GM13976 (cell line): ENCODE measurements around the gene NEDD4L.
"Not testable (repeated sequence)": the region's sequence is repeated elsewhere in the genome, so short reads cannot be mapped to it uniquely, and the experiment has no call there.

Experiments used
- DNase-seq: peaks from one replicate; pipeline ENCODE4 v3.0.0; 2012; ENCODE audit warnings: low spot score
- CTCF ChIP-seq: IDR thresholded peaks from 2 replicates; pipeline ENCODE4 v1.5.1; 2012; ENCODE audit warnings: borderline replicate concordance, mild to moderate bottlenecking; ENCODE audit not compliant: insufficient read depth; ENCODE audit errors: extremely low read depth, missing control alignments, control extremely low read depth
- in situ Hi-C: fragments of 300-500 bp; cut with MboI; formaldehyde crosslinking; loops from one replicate; pipeline ENCODE4 v1.12.0; 2022; ENCODE audit warnings: low sequenced_read_pairs, mixed read lengths, inconsistent platforms; ENCODE audit not compliant: unreplicated experiment

Gene NEDD4L

GRCh38 chr18:58256316-58257080 is 212.5 kb downstream of the NEDD4L start:
- TF ChIP-seq CTCF = no peak
- in situ Hi-C loops = no loop called here

DNA sequence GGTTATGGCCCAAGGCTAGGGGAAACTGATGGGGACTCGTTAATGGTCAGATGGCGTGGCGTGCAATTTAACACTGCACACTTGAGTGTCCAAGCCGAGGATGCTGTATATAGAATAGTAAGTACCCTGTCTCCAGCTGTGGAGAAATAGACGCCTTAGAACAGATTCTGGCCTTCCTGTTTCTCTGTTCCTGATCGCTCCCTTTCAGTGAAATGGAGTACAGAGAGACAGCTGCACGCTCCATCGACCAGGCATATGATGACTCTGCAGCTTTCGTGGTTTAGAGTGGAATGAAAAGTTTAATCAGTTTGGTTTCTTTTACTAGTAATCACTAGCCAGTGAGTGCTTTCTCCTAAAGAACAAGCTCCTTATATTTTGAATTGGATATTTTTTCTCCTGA is 213.4 kb downstream of the NEDD4L start:
- peak; percentile 37 for DNase-seq
- in situ Hi-C loops = no loop called here
- TF ChIP-seq CTCF = no peak

More at GRCh38 chr18:58256316-58257080, 212.5 kb downstream of the NEDD4L start:
- no peak for DNase-seq

DNA sequence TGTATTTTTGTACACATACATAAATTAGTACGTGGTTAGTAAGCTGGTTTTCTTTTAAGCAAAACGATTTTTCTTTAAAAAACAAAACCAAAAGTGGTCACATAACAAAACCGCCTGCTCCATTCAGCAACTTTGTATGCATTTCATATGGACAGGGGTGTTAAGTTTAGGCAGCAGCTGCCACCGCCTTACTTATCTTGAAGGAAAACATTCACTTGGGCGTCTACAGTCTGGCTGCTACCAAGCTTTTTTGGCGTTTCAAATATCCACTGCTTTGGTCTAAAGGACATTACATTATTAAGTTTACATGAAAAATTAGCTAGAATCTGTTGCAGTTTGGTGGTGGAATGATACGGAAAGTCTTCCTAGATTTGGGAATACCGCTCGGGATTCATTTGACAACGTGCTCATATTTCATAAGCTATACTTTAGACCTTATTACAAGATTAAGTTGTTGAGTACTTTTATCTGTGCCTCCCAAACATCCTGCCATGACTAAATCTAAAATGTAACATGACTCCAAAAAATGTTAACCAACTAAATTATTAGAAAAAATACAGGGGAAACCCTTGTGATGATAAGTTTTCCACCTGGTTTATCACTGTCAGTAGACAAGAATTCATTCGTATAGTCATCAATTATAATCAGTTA is 214.8 kb downstream of the NEDD4L start:
- DNase-seq = no peak
- in situ Hi-C loops = no loop called here
- no peak for TF ChIP-seq CTCF

GRCh38 chr18:58263055-58263957 is 219.3 kb downstream of the NEDD4L start:
- in situ Hi-C loops = no loop called here
- TF ChIP-seq CTCF = no peak
- no peak for DNase-seq

- no peak for DNase-seq
- TF ChIP-seq CTCF = no peak
- in situ Hi-C loops = no loop called here
Observed at GRCh38 chr18:58264075-58264474, 220.0 kb downstream of the NEDD4L start.

DNA sequence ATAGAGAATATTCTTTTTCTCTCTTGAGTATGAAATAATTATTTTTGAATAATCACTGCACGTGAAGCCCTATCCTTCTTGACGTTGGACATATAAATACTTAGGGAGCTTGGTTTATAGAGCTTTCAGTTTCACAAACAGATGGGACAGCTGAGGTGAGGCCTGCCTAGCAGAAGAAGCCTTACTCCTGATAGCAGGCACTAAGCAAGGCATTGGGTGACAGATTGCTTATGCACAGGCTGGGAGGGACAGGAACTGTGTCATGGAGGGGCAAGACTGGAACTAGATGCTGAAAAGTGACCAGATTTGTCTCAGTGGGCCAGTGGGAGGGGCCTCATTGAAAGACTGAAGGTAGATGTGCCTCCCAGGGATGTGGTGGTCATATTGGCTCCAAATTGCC is 220.8 kb downstream of the NEDD4L start:
- in situ Hi-C loops = no loop called here
- no peak for TF ChIP-seq CTCF
- no peak for DNase-seq

DNA sequence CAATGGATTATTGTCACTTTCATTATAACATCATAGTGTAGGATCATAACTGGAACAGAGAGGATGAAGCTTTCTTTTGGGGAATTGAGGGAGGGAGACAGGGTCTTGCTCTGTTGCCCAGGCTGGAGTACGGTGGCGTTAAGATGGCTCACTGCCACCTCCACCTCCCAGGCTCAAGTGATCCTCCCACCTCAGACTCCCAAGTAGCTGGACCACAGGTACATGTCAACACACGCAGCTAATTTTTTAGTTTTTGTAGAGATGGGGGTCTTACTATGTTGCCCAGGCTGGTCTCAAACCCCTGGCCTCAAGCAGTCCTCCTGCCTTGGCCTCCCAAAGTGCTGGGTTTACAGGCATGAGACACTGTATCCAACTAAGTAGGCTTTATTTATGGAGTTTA is 221.5 kb downstream of the NEDD4L start:
- DNase-seq, in situ Hi-C loops: not testable (repeated sequence)
